Right atrium auricular region (tissue), 2 donors: Measurements from ENCODE around the gene ANKRD55. TPM values are rescaled to one million over a fixed set of nuclear protein-coding genes. Genes with fewer than 3 reads are reported as not detected.
"Not testable (repeated sequence)": the region's sequence is repeated elsewhere in the genome, so short reads cannot be mapped to it uniquely, and the experiment has no call there.

Experiments
- DNase-seq: peaks from one replicate; pipeline ENCODE4 v3.0.0-alpha.2; 2019; ENCODE audit warnings: low spot score
- H3K27ac ChIP-seq, 2 donors: fragments of 200-600 bp; sonication (generic); 1 replicate in 1 of 2; 2 replicates in 1 of 2; pipeline ENCODE4 v1.5.1; 2016 to 2019
- H3K27me3 ChIP-seq, 2 donors: fragments of 200-600 bp; sonication (generic); one replicate each; pipeline versions ENCODE4 v1.5.1 to v1.6.0; 2017 to 2019
- H3K36me3 ChIP-seq: fragments of 200-600 bp; sonication (generic); one replicate; pipeline ENCODE4 v1.5.1; 2016
- H3K4me1 ChIP-seq, 2 donors: fragments of 200-600 bp; sonication (generic); one replicate each; pipeline versions ENCODE4 v1.5.1 to v1.6.0; 2017 to 2019
- H3K4me3 ChIP-seq, 2 donors: fragments of 200-600 bp; sonication (generic); 1 replicate in 1 of 2; 2 replicates in 1 of 2; pipeline ENCODE4 v1.5.1; 2017 to 2019; ENCODE audit warnings: mild to moderate bottlenecking in 1 of 2, moderate library complexity in 1 of 2
- H3K9me3 ChIP-seq, 2 donors: fragments of 200-600 bp; sonication (generic); one replicate each; pipeline ENCODE4 v1.5.1; 2019
- CTCF ChIP-seq, 2 donors: fragments of 200-600 bp; sonication (generic); IDR thresholded peaks; one replicate each; pipeline ENCODE4 v1.5.1; 2019; ENCODE audit warnings: antibody characterized with exemption in 2 of 2
- total RNA-seq, 2 donors: library from RNA; depleted of rRNA; stranded (reverse); fragments of >200 nt; gene quantifications; one replicate each; pipeline ENCODE4 v1.1.0, GENCODE V29; 2016

Gene ANKRD55
- total RNA-seq, 2 donors from 2014 or later: 0.20 TPM; not detected in 1

GRCh38 chr5:56245481-56245880, 12.4 kb upstream of the ANKRD55 start:
- TF ChIP-seq CTCF (IDR thresholded peaks at IDR 0.05): no peak
- no peaks in the 10 kb centered on the region for H3K4me1 ChIP-seq
- H3K27me3 ChIP-seq: no peaks in the 10 kb centered on the region
- no peak for DNase-seq
- no peak overlapping the region for H3K27ac ChIP-seq
- peaks cover 0 to 3% of the 10 kb centered on the region in 2 donors for H3K9me3 ChIP-seq
- H3K36me3 ChIP-seq: no peaks in the 10 kb centered on the region
- no peak overlapping the region for H3K4me3 ChIP-seq

- no peak overlapping the region for H3K4me3 ChIP-seq
- no peak for DNase-seq
- no peak for TF ChIP-seq CTCF (IDR thresholded peaks at IDR 0.05)
- H3K27me3 ChIP-seq: no peaks in the 10 kb centered on the region
- no peak overlapping the region for H3K27ac ChIP-seq
- no peaks in the 10 kb centered on the region for H3K36me3 ChIP-seq
- H3K4me1 ChIP-seq: no peaks in the 10 kb centered on the region
- H3K9me3 ChIP-seq: peaks cover 0 to 3% of the 10 kb centered on the region in 2 donors
These were observed 11.5 kb upstream of the ANKRD55 start for GRCh38 chr5:56244627-56245026.

- not testable (repeated sequence) for DNase-seq, H3K27ac ChIP-seq, H3K9me3 ChIP-seq, H3K4me1 ChIP-seq, H3K27me3 ChIP-seq, H3K36me3 ChIP-seq, H3K4me3 ChIP-seq
These were observed 9.1 kb upstream of the ANKRD55 start for GRCh38 chr5:56242271-56242670.

GRCh38 chr5:56232538-56232937, 592 bp downstream of the ANKRD55 start:
- H3K9me3 ChIP-seq: no peaks in the 10 kb centered on the region
- no peaks in the 10 kb centered on the region for H3K4me1 ChIP-seq
- DNase-seq: no peak
- H3K36me3 ChIP-seq: no peaks in the 10 kb centered on the region
- H3K27ac ChIP-seq: no peak overlapping the region
- TF ChIP-seq CTCF (IDR thresholded peaks at IDR 0.05): no peak
- H3K4me3 ChIP-seq: no peak overlapping the region
- H3K27me3 ChIP-seq: no peaks in the 10 kb centered on the region

GRCh38 chr5:56230576-56230975, 2.6 kb downstream of the ANKRD55 start:
- H3K4me3 ChIP-seq: no peak overlapping the region
- H3K9me3 ChIP-seq: no peaks in the 10 kb centered on the region
- no peak for DNase-seq
- no peaks in the 10 kb centered on the region for H3K27me3 ChIP-seq
- no peaks in the 10 kb centered on the region for H3K4me1 ChIP-seq
- no peak for TF ChIP-seq CTCF (IDR thresholded peaks at IDR 0.05)
- H3K36me3 ChIP-seq: no peaks in the 10 kb centered on the region
- H3K27ac ChIP-seq: no peak overlapping the region

- H3K27me3 ChIP-seq: no peaks in the 10 kb centered on the region
- no peak for TF ChIP-seq CTCF (IDR thresholded peaks at IDR 0.05)
These were observed 4.0 kb downstream of the ANKRD55 start for GRCh38 chr5:56229111-56229510.

More at GRCh38 chr5:56229111-56229510, 4.0 kb downstream of the ANKRD55 start:
- Histone ChIP-seq H3K27ac (no peak overlapping the region), H3K4me1 (no peaks in the 10 kb centered on the region), H3K9me3 (no peaks in the 10 kb centered on the region), H3K36me3 (no peaks in the 10 kb centered on the region), H3K4me3 (no peak overlapping the region)
- no peak for DNase-seq
